ENCODE measurements around the gene GABRB1. TPM values are rescaled to one million over a fixed set of nuclear protein-coding genes. Genes with fewer than 3 reads are reported as not detected.

GABRB1 gene
- total and polyA plus RNA-seq, 2 of the 8 experiments (the other 6 are each of a cell fraction or from before 2014, with no cell fraction given): 0.22 to 0.38 TPM

DNA sequence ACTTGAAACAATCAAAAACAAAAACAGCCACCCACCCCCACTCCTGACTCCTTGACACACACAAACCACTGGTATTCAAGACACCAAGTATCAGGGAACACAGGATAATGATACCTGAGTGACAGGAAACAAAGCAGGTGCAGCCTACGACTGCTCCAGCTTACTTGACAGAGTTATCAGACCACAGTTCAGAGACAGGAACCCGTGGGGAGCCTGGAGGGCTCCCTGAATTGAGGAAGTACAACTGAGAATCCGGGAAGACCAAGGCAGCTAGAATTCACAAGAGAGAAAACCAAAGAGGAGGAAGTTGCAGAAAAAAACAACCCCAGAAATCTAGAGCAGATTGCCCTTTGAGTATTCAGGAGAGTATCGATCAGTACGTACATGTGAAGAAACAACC is 411.6 kb downstream of the GABRB1 start:
- no peaks in the 10 kb centered on the region for H3K27me3 ChIP-seq (replicated peaks in 1 of 4; ENCODE audit: control insufficient read depth in 3 of 4, extremely low read depth in 1 of 4, insufficient read depth in 3 of 4, low read length in 3 of 4)
- H3K4me1 ChIP-seq (replicated peaks in 1 of 4; ENCODE audit: control insufficient read depth in 3 of 4, insufficient read depth in 4 of 4, low read length in 3 of 4): peaks cover 0 to 7% (median 2%) of the 10 kb centered on the region in 4 experiments; a peak in 4 of 7 replicates
- POLR2A ChIA-PET (ENCODE audit: partially characterized antibody): no interaction called here
- no peak for TF ChIP-seq EGR1 (IDR thresholded peaks at IDR 0.05; ENCODE audit: borderline replicate concordance, low read depth, low read length)
- no peak for TF ChIP-seq SP2 (IDR thresholded peaks at IDR 0.05; ENCODE audit: low read length)
- no peak for TF ChIP-seq TAF7 (optimal IDR thresholded peaks at IDR 0.05; ENCODE audit: borderline replicate concordance, low read depth, low read length)
- TF ChIP-seq, protein P1, sequence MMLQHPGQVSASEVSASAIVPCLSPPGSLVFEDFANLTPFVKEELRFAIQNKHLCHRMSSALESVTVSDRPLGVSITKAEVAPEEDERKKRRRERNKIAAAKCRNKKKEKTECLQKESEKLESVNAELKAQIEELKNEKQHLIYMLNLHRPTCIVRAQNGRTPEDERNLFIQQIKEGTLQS (IDR thresholded peaks at IDR 0.05; ENCODE audit: insufficient read depth, low read depth, low read length): no peak
- TF ChIP-seq SIN3A (conservative IDR thresholded peaks at IDR 0.05 in 1 of 2, IDR thresholded peaks at IDR 0.05 in 1 of 2; ENCODE audit: low read depth in 1 of 2, low read length in 2 of 2): no peak
- no peak for TF ChIP-seq FOSL1 (IDR thresholded peaks at IDR 0.05; ENCODE audit: insufficient read depth, low read depth, low read length)
- no peak for TF ChIP-seq POLR2A (IDR thresholded peaks at IDR 0.05; ENCODE audit: control extremely low read depth in 1 of 2, low read depth in 2 of 2, low read length in 2 of 2)
- TF ChIP-seq, protein P2, sequence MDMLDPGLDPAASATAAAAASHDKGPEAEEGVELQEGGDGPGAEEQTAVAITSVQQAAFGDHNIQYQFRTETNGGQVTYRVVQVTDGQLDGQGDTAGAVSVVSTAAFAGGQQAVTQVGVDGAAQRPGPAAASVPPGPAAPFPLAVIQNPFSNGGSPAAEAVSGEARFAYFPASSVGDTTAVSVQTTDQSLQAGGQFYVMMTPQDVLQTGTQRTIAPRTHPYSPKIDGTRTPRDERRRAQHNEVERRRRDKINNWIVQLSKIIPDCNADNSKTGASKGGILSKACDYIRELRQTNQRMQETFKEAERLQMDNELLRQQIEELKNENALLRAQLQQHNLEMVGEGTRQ (IDR thresholded peaks at IDR 0.05; ENCODE audit: low read length): no peak

More for the DNA sequence above, 411.6 kb downstream of the GABRB1 start:
- Histone ChIP-seq H4K8ac (ENCODE audit: extremely low read depth, insufficient read depth, low read length) (no peak overlapping the region), H3K56ac (replicated peaks; ENCODE audit: insufficient read length, low read depth, low read length) (no peak overlapping the region), H3K9ac (replicated peaks in 1 of 4; ENCODE audit: extremely low read depth in 1 of 4, low read depth in 3 of 4, low read length in 3 of 4) (no peak overlapping the region), H3K36me3 (ENCODE audit: control insufficient read depth in 2 of 4, insufficient read depth in 4 of 4, low read length in 3 of 4) (no peaks in the 10 kb centered on the region), H3K23me2 (ENCODE audit: low read depth, low read length) (no peaks in the 10 kb centered on the region), H3K4me2 (ENCODE audit: insufficient read depth in 1 of 2, low read depth in 2 of 2, low read length in 2 of 2) (no peak overlapping the region), H3K79me2 (ENCODE audit: control insufficient read depth in 1 of 2, insufficient read depth in 2 of 2, low read length in 2 of 2) (no peaks in the 10 kb centered on the region), H3K79me1 (ENCODE audit: low read depth, low read length) (no peaks in the 10 kb centered on the region), H3K18ac (ENCODE audit: extremely low read depth, low read length) (no peak overlapping the region), H3K14ac (ENCODE audit: insufficient read length) (no peak overlapping the region), H3K4ac (replicated peaks; ENCODE audit: insufficient read length, low read depth, low read length) (no peak overlapping the region), H2BK120ac (replicated peaks; ENCODE audit: low read depth, low read length) (no peak overlapping the region), H2BK20ac (ENCODE audit: low read length) (no peak overlapping the region), H3K27ac (ENCODE audit: low read depth, low read length) (no peak overlapping the region), H3K4me3 (ENCODE audit: extremely low read depth in 1 of 4, insufficient read depth in 2 of 4, low read depth in 3 of 4, low read length in 4 of 4) (no peak overlapping the region), H3K23ac (ENCODE audit: insufficient read length) (no peak overlapping the region), H3K9me3 (ENCODE audit: insufficient read depth in 2 of 2, low read depth in 1 of 2, low read length in 1 of 2) (no peaks in the 10 kb centered on the region), H2AK5ac (ENCODE audit: low read depth, low read length) (no peak overlapping the region), H4K5ac (ENCODE audit: insufficient read length, low read depth, low read length) (no peak overlapping the region), H4K91ac (replicated peaks; ENCODE audit: insufficient read length, low read length) (no peak overlapping the region), H2AFZ (ENCODE audit: low read length) (no peak overlapping the region), H2BK12ac (ENCODE audit: low read depth, low read length) (no peak overlapping the region), H4K20me1 (replicated peaks in 1 of 2; ENCODE audit: control insufficient read depth in 1 of 2, insufficient read depth in 2 of 2, low read length in 2 of 2) (no peaks in the 10 kb centered on the region), H2BK5ac (ENCODE audit: low read depth, low read length) (no peak overlapping the region), H2BK15ac (ENCODE audit: low read length) (no peak overlapping the region)
- CTCF ChIA-PET (ENCODE audit: partially characterized antibody): interaction anchor here (1.4 kb wide), 1 partner anchor 9 kb away, joined by 3 read pairs; no protein-coding TSS in a partner anchor
- DNase-seq (ENCODE audit: low read depth in 1 of 2, low spot score in 2 of 2) (no peak), FAIRE-seq (no peak)
- 92% methylated on average over 5 of the region's 5 CpGs; no CpG with 5 or more reads in 1 of the 2 experiments for WGBS, 2 experiments (ENCODE audit: extremely low coverage in 1 of 2, insufficient coverage in 1 of 2, insufficient read length in 1 of 2, insufficient replicate concordance in 2 of 2, low coverage in 1 of 2, low lambda C conversion rate in 2 of 2, missing lambda C conversion rate in 1 of 2)

Measured in H1 (cell line).